ENCODE results near the gene MAPK13.
A peak's percentile ranks its signal among the peaks of the same experiment; 100 is the strongest.
"Not testable (repeated sequence)": the region's sequence is repeated elsewhere in the genome, so short reads cannot be mapped to it uniquely, and the experiment has no call there.

The MAPK13 gene

GRCh38 chr6:36128793-36129192, 1.5 kb upstream of the MAPK13 start:
- no peak for DNase-seq

GRCh38 chr6:36129334-36129733, 979 bp upstream of the MAPK13 start:
- not testable (repeated sequence) for DNase-seq

- peak; percentile 61 for DNase-seq
Observed at GRCh38 chr6:36130667-36131510, 576 bp downstream of the MAPK13 start.

GRCh38 chr6:36131511-36132245, 1.4 kb downstream of the MAPK13 start:
- peak; percentile 67 for DNase-seq

- DNase-seq, result no peak
Observed at GRCh38 chr6:36132246-36132895, 2.1 kb downstream of the MAPK13 start.

- DNase-seq, result no peak
Observed at GRCh38 chr6:36133148-36133547, 2.8 kb downstream of the MAPK13 start.

GRCh38 chr6:36133912-36134311, 3.6 kb downstream of the MAPK13 start:
- no peak for DNase-seq

GRCh38 chr6:36135053-36135731, 4.9 kb downstream of the MAPK13 start:
- no peak for DNase-seq

GRCh38 chr6:36136034-36136433, 5.7 kb downstream of the MAPK13 start:
- DNase-seq, result no peak

GRCh38 chr6:36136551-36136950, 6.2 kb downstream of the MAPK13 start:
- DNase-seq, result no peak

GRCh38 chr6:36138667-36139066, 8.4 kb downstream of the MAPK13 start:
- DNase-seq, result no peak

GRCh38 chr6:36139431-36139830, 9.1 kb downstream of the MAPK13 start:
- DNase-seq, result peak; percentile 25

GRCh38 chr6:36139991-36140710, 9.8 kb downstream of the MAPK13 start:
- no peak for DNase-seq

GRCh38 chr6:36141091-36141490, 10.8 kb downstream of the MAPK13 start:
- no peak for DNase-seq

- no peak for DNase-seq
Observed at GRCh38 chr6:36141961-36142360, 11.6 kb downstream of the MAPK13 start.

GRCh38 chr6:36142971-36143838, 12.9 kb downstream of the MAPK13 start:
- DNase-seq, result no peak

GRCh38 chr6:36145495-36145894, 15.2 kb downstream of the MAPK13 start:
- no peak for DNase-seq

GRCh38 chr6:36147294-36147693, 17.0 kb downstream of the MAPK13 start:
- no peak for DNase-seq

GRCh38 chr6:36149476-36149875, 19.2 kb downstream of the MAPK13 start:
- no peak for DNase-seq

- no peak for DNase-seq
Observed at GRCh38 chr6:36150283-36150682, 20.0 kb downstream of the MAPK13 start.

- DNase-seq, result no peak
Observed at GRCh38 chr6:36154286-36154685, 24.0 kb downstream of the MAPK13 start.

All from CD4-positive, alpha-beta T cell treated with Interleukin-17A for 1 hour (primary cell).